Measurements from ENCODE around the gene RBM7. TPM values are rescaled to one million over a fixed set of nuclear protein-coding genes. Genes with fewer than 3 reads are reported as not detected.

Gene RBM7
- total RNA-seq, 1 donor from 2014 or later: 69.6 TPM

GRCh38 chr11:114395736-114396135 lies 4.7 kb upstream of the RBM7 start:
- DNase-seq (ENCODE audit: low spot score): no peak

- no peak for DNase-seq (ENCODE audit: low spot score)
These were observed 3.5 kb upstream of the RBM7 start for GRCh38 chr11:114396916-114397315.

- DNase-seq (ENCODE audit: low spot score): no peak
These were observed 3.0 kb upstream of the RBM7 start for GRCh38 chr11:114397349-114397982.

- no peak for DNase-seq (ENCODE audit: low spot score)
These were observed 2.1 kb upstream of the RBM7 start for GRCh38 chr11:114398303-114398920.

- no peak for DNase-seq (ENCODE audit: low spot score)
These were observed 813 bp upstream of the RBM7 start for GRCh38 chr11:114399490-114400215.

- no peak for DNase-seq (ENCODE audit: low spot score)
These were observed 403 bp downstream of the RBM7 start for GRCh38 chr11:114400915-114401223.

GRCh38 chr11:114401311-114401710 lies 845 bp downstream of the RBM7 start:
- peak; percentile 21 for DNase-seq (ENCODE audit: low spot score)

GRCh38 chr11:114412946-114413345 lies 12.5 kb downstream of the RBM7 start:
- no peak for DNase-seq (ENCODE audit: low spot score)

GRCh38 chr11:114413958-114414357 lies 13.5 kb downstream of the RBM7 start:
- no peak for DNase-seq (ENCODE audit: low spot score)

- no peak for DNase-seq (ENCODE audit: low spot score)
These were observed 16.0 kb downstream of the RBM7 start for GRCh38 chr11:114416441-114416961.

GRCh38 chr11:114426280-114426679 lies 25.8 kb downstream of the RBM7 start:
- DNase-seq (ENCODE audit: low spot score): no peak

- no peak for DNase-seq (ENCODE audit: low spot score)
These were observed 29.8 kb downstream of the RBM7 start for GRCh38 chr11:114430290-114430689.

GRCh38 chr11:114432893-114433292 lies 32.4 kb downstream of the RBM7 start:
- no peak for DNase-seq (ENCODE audit: low spot score)

- no peak for DNase-seq (ENCODE audit: low spot score)
These were observed 32.9 kb downstream of the RBM7 start for GRCh38 chr11:114433376-114433775.

GRCh38 chr11:114438303-114438702 lies 37.8 kb downstream of the RBM7 start:
- DNase-seq (ENCODE audit: low spot score): peak; percentile 59

- peak; percentile 99 for DNase-seq (ENCODE audit: low spot score)
These were observed 39.0 kb downstream of the RBM7 start, which contains the start of gene REXO2 for GRCh38 chr11:114439229-114440120. TSS of gene REXO2 (plus strand) at chr11:114439467. CDS start at chr11:114439529, 62 bp downstream.

GRCh38 chr11:114440121-114440860 lies 39.8 kb downstream of the RBM7 start:
- peak; percentile 79 for DNase-seq (ENCODE audit: low spot score)

- DNase-seq (ENCODE audit: low spot score): no peak
These were observed 40.7 kb downstream of the RBM7 start for GRCh38 chr11:114440971-114441763.

- DNase-seq (ENCODE audit: low spot score): no peak
These were observed 41.5 kb downstream of the RBM7 start for GRCh38 chr11:114441921-114442320.

GRCh38 chr11:114442536-114442935 lies 42.1 kb downstream of the RBM7 start:
- DNase-seq (ENCODE audit: low spot score): no peak
